ENCODE results near the gene MED25.

The MED25 gene

DNA sequence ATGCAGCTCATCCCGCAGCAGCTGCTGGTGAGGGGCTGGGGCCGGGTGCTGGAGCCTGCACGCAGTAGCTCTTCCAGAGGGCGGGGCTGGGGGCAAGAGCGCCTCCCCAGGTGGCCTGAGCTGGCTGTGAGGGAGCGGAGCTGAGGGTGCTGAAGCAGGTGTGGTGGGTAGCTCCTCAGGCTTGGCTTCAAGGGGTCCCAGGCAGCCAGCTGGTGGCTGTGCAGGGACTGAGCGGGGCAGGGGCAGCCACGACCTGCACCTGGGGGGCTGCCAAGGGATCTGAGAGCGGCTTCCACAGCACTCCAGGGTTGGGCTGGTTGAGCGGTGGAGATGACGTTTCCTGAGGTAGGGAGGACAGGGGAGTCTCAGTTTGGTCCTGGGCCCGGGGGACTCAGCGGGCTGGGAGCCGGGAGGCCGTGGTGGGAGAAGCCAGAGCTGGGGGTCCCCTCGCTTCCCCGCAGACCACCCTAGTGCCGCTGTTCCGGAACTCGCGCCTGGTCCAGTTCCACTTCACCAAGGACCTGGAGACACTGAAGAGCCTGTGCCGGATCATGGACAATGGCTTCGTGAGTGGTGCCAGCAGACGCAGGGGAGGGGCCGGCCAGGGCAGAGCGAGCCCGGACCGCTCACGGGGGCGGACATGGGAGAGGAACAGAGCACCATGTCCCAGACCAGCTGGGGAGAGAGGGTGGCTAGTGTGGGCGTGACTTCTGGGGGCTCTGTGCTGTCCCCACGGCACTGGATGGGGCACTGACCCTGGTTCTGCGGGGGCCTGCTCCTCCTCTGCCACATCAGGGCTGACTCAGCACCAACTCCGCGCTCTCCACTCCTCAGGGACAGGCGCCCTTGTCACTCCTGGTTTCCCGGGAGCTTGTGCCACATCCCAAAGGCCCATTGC, 40.2 kb downstream of the MED25 start:
- DNase-seq (ENCODE audit: low read depth): no peak

DNA sequence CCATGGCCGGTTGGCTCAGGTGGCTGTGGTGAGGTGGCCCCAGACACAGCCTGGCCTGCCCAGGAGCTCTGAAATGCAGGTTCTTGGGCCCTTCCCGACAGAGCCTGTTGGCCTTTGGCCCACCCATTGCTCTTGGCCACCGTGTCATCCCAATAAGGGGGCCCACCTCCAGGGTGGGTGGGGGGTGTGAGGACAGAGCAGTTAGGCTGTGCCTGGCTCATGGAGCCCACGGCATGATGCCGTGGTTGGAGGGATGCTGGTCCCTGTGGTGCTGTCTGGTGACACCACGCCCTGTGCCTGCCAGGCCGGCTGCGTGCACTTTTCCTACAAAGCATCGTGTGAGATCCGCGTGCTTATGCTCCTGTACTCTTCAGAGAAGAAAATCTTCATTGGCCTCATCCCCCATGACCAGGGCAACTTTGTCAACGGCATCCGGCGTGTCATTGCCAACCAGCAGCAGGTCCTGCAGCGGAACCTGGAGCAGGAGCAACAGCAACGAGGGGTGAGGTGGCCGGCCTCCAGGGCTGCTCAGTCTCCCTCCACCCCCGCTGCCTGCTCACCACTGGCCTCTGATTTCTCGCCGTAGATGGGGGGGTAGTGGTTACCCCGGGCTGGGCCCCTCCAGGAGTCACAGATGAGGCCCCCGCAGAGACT, 41.7 kb downstream of the MED25 start:
- no peak for DNase-seq (ENCODE audit: low read depth)

DNA sequence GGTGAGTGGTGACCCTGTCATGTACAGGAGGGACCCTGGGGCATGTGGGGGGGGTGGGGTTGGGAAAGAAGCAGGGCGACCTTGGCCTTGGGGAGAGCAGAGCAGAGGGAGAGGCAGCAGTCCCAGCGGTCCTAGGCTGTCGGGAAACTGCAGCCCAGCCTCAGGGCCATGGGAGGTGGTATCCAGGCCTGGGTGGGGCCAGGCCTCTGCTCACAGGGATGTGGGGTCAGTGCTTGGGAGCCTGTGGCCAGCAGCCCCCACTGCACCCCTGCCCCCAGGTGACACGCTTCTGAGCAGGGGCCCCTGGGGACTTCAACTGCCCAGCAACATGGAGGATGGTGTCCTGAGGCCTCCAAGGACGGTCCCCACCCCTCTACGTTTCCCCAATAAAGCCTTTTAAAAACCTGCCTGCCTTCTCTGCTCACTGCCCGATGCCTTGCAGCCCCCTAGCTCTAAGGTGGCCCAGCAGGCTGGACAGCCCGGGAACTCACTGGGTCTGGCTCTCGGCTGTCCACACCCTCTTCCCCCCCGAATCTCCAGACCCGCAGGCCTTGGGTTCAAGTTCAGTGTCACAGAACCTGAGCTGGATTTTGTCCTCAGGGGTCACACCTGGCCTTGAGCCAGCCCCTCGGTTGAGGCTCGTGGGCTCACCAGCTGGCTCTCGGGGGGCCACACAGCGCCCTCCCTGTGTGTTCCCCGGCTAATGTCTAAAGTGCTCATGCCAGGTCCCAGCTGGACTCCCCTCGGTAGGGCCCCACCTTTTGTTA, 42.4 kb downstream of the MED25 start:
- no peak for DNase-seq (ENCODE audit: low read depth)

DNA sequence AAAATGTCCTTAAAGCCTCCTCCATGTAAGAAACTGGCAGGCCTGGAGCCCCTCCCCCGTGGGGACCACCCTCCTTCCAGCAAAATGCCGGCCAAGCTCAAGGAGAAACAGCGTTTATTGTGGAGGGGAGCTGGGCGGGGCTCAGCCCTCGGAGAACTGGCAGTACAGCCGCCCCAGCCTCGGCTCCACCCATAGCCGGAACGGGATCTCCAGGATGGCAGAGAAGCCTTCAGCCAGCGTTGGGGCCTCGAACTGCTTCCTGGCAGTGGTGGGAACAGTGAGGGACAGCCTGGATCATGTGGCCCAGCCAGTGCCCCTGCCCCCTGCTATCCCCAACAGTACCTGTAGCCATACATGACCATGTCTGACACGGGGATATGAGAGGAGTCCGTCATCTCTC, 43.0 kb downstream of the MED25 start:
- DNase-seq (ENCODE audit: low read depth): no peak

DNA sequence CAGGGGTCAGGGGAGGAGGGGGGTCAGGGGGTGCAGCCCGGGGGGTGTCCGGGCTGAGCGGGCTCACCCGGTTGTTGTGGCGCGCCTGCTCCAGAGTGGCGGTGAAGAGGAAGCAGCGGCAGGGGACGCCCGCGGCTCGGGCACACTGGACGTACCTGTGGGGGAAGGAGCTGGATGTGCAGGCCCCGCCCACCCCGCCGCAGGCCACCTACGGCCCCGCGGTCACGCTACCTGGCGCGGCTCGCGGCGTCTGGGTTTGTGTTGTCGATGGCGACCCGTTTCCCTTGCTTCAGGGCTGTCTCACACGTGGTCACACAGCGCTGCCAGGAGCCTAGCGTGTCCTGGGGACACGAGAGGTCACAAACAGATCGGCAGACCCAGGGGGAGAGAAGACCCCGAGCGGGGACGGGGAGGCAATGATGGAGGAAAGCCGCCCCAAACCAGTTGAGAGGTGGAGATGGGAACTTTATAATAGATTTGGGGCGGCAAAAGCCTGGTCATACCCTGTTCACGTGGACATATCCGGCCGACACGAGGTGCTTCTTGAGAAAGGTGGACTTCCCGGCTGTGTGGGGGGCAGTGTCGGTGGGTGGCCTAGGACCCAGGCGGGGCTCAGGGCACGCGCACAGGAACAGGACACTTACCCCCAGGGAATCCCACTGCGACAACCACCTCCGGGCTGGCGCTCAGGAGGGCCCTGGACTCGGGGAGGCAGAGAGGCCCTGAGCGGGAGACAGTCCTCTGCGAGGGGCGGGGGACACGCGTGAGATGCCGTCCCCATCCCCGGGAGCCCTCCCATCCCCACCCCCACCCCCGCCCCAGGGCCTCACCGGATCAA, 43.7 kb downstream of the MED25 start:
- DNase-seq (ENCODE audit: low read depth): no peak

DNA sequence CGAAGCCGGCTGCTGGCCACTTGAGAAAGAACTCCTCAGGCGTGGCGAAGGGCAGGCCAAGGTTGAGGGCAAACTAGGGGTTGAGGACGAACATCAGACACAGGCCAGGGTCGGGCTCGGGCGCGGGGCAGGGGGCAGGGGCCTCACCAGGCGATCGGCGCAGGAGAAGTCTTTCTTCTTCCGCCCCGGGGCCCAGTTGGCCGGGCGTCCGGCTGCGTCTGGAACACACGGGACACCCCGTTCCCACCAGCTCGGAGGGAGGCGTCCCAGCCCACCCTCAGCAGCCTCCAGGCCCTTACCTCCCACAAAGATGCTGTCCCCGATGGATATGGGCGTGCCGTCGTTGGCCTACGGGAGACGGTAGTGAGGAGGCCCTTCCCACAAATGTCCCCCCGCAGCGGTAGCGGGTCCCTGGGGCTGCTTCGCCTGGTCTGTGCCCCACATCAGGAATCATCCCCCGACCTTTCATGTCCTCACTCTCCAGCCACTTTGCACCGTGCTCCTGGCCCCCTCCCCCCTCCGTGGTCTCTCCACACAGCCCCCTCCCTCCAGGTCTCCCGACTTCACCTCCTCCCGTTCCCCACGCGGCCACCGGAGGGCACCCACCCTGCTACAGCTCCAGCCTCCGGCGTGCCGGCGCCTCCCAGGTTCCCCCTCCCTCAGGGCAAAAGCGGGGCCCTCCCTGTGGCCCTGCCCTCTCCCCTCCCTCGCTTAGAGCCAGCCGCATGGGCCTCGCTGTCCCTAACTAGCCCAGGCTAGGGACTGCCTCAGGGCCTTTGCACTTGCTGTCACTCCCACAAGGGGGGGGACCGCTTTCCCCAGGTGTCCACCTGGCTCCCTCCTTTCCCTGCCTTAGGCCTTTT, 44.5 kb downstream of the MED25 start:
- no peak for DNase-seq (ENCODE audit: low read depth)

DNA sequence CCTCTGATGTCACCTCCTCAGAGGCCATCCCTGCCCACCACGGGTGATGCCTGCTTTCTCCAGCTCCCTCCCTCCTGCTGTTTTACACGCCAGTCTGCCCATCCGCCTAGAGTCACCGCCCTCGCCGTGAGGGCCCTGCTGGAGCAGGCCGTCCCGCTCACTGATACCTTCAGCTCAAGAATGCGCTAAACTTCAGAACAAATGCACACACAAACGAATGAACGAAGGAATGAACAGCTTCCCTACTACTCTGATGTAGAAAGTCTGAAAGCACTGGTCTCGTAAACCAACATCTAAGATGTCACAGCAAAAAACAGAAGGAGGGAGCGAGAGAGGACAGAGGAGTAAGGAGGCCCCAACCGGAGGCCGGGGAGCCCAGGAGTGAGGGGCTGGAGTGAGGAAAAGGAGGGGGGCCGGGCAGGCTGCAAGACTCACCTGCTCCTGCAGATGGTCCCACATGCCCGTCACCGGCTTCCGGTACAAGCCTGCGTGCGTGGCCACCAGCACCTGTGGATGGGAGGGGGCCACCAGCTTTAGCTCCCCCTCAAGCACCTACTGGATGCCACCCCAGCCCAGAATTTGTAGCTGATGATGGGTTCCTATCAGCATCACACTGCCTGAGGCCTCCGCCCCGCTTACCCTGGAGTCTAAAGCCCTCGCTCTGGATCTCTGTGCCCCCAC, 45.3 kb downstream of the MED25 start:
- DNase-seq (ENCODE audit: low read depth): no peak

DNA sequence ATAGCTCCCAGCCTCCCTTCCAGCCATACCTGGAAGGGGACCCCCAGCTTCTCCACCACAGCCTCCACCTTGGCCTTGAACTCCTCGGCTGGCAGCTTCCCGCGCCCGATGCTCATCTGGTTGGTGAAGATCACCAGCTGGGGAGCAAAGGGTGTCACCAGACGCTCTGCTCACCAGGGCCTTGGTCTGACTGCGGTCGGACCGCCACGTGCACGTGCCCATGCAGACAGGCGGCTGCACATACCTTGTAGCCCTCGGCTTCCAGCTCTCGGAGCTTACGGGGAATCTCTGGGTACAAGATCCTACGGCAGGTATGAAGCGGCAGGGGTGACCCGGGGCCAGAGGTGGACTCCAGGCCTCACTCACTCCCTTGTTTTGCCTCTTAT, 45.8 kb downstream of the MED25 start:
- DNase-seq (ENCODE audit: low read depth): no peak

DNA sequence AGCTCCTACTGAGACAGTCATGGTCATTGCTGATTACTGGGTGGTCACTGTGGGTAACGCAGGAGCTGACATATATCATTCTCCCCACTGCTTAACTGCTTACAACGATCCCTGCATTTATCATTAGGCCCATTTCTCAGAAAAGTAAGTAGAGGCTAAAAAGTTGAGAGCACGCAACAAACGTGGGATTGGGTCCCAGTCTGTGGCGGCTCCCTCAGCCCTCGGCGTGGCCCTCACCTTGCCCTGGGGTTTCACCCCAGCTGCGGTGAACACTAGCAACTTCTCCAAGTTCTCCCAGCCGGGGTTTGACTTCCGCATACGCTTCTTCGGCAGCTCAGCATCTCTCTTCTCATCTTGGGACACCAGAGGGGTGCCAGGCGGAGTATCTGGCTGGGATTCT, 46.8 kb downstream of the MED25 start:
- DNase-seq (ENCODE audit: low read depth): no peak

DNA sequence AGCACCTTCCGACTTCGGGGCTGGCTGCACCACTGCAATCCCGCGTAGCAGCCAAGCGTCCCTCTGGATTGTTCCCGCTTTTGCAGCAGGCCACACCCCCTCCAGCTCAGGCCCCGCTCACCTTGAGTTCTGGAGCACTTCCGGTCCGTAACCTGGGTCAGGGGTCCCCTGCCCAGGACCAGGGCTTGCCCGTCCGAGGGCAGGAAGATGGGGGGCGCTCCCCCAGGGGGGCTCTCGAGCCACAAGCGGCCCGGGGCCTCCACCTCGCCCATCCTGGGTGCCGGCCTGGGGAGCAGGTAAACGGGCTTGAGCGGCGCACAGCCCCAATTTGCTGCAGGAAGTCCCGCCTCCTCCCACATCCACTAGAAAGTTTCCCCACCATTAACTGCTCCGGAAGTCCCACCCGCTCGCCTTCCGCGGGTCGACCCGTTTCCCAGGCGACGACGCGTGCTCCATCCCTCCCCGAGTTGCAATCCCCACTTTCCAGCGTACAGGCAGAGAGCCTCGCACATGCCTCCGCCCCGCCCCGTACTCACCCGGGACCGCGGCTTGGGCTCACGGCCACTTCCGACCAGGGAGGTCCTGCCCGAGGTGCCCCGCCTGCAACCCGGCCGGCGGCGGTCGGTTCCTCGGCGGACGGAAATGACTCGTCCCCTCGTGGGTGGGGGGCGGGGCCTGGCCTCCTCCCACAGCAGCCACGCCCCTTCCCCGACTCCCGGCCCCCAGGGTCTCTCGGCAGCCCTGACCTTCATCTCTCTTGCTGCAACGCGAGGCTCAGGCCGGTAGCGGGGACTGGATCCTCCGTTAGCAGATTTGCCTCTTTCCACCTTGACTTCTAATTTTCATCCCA, 49.1 kb downstream of the MED25 start, which contains the start of gene PNKP:
PNKP (minus strand) TSS at position 644 of the 850 bp plus-strand sequence; CDS start at position 272, 372 bp downstream.
- DNase-seq (ENCODE audit: low read depth): peak; percentile 85

DNA sequence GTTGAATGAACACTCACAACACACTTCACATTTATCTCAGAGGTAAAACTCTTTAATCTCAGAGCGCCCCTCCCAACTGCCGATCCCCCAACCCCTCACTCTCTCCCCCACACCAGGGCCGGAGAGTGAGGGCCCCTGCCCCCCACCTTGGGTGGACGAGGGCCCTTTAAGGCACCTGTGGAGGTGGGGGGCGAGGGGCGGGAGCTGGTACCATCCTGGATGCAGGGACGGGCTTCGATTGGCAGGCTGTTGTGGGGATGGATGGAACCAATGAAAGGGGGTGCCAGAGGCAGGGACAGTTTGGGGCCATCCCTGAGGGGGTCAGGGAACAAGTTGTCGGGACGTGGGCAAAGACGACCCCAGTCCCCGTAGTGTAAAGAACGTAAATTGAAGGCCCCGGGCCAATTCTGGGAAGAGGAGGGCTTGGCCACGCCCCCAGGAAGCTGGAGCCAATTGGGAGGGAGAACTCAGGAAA, 51.0 kb downstream of the MED25 start:
- DNase-seq (ENCODE audit: low read depth): peak; percentile 65

DNA sequence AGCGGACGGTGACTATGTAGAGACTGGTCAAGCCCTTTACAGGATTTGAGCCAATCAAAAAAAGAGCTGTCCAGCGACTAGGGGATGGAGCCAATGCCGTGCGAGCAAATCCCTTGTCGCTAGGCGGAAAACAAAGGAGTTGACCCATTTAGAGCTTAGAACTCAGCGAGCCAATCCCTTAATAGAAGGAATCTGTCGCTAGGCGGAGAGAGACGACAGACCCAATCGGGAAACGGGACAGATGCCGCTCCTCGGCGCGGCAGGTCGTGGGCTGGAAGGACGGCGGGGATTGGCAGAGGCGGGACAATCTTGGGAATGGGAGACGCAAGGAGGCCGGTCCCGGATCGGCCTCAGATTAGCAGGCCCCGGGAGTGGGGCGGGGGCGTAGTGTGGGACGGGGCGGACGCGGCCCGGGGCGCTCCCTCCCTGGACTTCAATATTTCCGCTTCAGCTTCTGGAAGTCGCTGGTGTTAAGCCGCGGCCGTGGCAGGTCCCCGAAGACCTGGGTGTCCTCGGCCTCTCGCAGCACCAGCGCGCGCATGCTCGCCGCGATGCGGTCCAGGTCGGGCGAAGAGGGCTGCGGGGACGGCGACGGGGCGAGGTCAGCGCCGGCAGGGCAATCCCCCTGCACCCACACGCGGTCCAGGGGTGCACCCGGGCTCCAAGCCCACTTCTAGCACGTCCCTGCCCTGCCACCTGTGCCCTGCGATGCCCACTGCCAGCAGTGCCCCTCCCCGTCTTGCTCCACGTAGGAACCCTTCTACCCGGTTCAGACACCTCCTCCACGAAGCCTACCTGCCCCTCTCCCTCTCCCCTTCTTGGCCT, 51.6 kb downstream of the MED25 start:
- peak; percentile 77 for DNase-seq (ENCODE audit: low read depth)

DNA sequence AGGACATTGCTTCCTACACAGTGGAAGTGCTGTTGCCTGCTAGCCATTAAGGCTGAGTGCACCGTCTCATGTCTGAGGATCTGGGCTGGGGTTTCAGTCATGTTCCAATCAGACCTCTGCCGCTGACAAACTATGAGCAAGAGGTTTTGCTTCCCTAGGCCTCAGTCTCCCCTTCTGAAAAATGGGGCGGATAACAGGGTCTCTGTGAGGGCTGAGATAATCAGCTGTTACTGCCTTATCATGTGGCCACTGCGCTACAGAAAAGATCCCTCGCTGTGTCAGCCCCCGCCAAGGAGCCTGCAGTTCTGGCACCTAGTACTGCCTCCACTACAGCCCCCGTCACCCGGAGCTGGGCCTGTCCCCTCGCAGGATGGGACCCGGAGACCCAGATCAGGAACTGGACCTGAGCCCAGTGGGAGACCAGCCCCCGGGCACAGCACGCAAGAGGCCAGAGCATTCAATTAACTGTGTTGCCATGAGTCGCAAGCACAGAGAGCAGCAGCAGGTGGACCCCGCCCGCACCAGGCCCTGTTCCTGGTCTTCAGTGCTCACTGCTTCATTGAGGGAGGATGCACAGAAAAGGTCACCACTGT, 52.3 kb downstream of the MED25 start:
- no peak for DNase-seq (ENCODE audit: low read depth)

DNA sequence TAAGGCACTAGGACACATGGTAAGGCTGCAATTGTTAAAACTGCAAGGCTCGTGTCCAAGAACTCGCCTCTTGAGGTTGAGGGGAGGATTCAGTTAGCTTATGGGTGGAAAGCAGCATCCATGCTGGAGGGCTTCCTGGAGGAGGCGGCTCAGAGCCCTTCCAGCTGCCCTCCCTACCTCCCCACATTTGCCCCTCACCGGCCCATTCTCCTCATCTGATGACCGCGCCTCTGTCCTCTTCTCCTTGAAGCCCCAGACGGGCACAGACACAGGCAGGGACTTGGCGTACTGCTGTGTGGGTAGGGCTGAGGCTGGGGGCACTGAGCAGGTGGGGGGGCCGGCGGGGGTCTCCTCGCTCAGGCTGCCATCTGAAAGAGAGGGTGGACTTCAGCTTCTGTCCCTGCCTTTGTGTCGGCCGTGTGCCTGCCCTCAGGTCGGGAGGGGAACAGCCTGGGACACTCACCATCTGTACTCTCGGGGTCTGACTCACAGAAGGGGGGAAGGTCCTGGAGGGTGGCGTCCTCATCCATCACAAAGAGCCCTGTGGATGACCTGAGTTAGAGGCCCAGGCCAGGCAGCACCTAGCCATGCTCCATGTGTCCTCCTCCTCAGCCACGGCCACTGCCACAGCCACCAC, 53.4 kb downstream of the MED25 start:
- DNase-seq (ENCODE audit: low read depth): no peak

DNA sequence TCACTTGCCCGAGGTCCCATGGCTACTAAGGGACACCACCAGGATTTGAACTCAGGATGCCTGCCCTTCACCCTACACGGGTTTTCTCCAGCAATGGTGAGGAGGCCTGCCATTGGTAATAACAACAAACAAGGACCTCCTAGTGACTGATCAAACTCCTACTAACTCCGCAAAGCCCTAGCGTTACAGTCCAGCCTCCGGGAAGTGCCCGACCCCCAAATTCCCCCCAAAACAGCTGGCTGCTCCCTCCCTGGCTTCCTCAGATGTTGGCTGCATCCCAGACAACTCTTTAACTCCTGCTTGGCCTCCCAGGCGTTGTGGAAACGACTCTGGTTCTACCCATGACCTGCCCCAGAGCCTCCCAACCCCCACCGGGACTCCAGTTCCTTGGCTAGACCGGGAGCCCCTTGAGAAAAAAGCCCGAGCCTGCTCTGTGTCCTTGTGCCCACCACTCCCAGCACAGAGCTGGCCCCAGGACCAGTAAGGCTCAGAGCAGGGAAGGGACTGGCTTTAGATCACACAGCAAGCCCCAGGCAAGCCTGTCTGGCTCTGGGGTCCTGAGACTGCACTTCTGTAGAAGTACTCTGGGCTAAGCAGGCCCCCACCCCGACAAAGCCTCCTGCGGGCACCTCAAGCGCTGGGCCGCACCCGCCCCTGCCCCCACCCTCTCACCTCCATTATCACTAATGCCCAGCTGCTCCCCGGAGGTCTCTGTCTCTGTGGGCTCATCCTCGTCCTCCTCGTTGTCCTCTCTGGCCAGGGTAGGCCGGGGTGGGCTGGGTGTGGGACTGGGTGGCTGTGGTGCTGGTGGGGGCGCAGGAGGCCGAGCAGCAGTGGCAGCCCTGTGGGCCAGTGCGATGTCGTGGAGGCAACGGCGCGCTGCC, 54.4 kb downstream of the MED25 start:
- DNase-seq (ENCODE audit: low read depth): no peak

DNA sequence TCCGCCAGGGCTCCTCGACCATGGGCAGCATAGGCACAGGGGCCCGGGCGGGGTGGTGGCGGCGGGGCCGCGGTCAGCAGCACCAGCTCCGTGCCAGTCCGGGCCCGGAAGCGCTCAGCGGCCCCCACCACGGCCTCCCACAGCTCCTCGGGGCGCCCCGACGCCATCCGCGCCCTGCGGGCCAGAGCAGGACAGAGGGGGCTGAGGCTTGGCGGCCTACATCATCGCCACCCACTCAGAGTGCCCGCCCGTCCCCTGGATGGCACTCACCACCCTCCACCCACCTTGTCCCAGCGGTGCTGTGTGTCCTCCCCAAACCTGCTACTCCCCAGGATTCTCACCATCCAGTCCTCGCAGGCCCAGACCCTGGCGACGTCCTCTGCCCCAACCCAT, 55.0 kb downstream of the MED25 start:
- DNase-seq (ENCODE audit: low read depth): no peak
